HG03103 (cell line): Measurements from ENCODE around the gene ATP10B.
"Not testable (repeated sequence)": the region's sequence is repeated elsewhere in the genome, so short reads cannot be mapped to it uniquely, and the experiment has no call there.

Source experiments
- ATAC-seq: cut with Tn5 transposase; IDR thresholded peaks from one replicate; pipeline ENCODE4 v1.9.1; 2021; ENCODE audit warnings: low read depth; ENCODE audit not compliant: unreplicated experiment

Gene ATP10B

GRCh38 chr5:160824301-160825001 lies 27.6 kb downstream of the ATP10B start:
- ATAC-seq, result no peak

DNA sequence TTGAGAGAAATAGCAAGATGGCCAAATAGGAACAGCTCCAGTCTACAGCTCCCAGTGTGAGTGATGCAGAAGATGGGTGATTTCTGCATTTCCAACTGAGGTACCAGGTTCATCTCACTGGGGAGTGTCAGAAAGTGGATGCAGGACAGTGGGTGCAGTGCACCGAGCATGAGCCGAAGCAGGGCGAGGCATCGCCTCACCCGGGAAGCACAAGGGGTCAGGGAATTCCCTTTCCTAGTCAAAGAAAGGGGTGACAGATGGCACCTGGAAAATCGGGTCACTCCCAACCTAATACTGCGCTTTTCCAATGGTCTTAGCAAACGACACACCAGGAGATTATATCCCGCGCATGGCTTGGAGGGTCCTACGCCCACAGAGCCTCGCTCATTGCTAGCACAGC lies 39.0 kb downstream of the ATP10B start:
- ATAC-seq, result not testable (repeated sequence)

DNA sequence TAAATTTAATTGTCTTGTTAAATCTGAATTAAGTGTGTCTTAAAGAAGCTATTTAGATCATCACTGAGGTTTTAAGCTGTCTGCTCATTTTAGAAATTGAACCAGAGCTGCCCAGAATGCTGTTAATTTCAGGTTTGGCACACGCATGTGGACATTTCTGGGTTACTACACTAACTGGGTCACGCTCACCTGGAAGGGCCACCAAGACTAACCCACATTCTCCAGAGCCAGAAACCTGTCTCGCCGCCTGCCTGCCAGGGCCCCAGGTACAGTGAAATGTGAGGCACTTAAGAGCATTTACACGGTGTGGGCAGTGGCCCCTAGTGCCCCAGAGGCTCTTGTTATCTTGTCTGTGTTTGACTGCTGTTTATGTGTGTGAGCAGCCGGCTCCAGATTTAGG lies 46.6 kb downstream of the ATP10B start:
- no peak for ATAC-seq

- ATAC-seq, result no peak
These were observed 49.4 kb downstream of the ATP10B start for GRCh38 chr5:160802592-160802991.

DNA sequence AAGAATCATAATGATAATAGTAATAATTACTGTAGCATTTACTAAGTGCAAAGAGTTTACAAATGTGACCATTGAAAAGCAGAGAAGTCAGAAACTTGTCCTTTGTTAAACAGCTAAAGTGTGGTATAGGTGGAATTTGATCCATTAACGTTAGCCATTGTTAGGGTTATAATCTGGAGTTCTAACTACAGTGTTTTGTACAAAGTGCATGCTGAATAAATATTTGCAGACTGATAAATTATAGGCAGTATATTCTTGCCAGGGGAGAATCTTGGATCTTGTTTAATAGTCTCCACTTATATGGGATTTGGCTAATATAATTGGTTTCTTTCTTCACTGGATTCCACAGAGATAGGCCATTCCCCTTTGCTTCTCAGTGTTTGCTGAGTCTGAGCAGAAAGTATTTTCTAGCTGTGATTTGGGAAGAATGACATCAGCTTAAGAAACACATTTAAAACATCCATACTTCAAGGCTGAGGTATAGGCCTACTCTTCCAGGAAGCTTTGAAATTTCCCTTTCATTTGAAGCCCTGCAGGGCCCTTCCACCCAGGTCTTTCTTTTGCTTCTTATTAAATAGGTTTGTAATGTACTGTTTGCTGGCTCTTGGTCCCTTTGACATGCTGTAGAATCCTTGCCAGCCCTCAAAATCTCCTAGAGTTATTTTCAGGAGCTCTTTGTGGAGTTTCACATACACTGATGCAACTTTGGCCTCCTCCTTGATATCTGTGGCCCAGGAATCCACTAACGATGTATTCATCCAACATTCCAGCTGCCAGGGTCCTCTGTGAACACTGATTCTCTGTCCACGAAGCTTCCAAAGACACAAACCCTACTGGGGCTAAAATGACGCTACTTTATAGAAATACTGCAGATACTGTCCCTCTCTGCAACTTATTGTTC lies 51.4 kb downstream of the ATP10B start:
- no peak for ATAC-seq

DNA sequence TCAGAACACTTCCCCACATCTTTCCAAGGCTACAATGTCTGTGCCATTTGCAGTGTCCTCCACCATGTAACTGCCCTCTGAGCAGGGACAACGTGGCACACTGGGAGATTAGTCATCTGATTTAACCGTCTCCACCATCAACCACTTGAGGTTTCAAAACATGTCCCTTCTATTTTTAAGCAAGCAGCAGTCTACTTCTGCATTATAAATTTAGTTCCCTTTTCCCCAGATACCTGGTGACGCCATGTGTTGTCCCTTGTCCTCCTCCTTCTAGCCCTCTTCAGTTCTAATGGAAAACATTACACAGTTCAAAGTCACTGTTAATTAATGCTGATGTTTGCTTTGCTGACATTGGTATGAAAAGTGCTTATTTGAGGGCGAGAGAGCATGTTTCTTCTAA lies 52.8 kb downstream of the ATP10B start:
- peak; percentile 59 for ATAC-seq

DNA sequence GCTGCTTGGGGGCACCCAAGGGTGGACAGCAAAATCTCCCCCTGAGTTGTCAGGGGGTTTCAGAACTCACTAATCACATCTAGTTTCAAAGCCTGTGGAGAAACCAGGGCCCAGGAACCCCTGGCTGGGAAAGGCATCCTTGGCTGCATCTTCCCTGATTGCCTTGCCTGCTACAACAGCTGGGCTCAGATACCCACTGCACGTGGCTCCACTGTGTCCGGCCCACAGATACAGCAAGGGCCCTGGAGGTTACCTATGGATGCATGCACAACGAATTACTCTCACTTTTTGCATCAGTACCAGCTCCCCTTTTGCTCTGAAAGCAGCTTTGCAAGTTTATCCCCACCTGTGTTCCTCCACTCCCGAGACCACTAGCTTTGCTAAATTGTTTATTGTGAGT lies 55.0 kb downstream of the ATP10B start:
- no peak for ATAC-seq

DNA sequence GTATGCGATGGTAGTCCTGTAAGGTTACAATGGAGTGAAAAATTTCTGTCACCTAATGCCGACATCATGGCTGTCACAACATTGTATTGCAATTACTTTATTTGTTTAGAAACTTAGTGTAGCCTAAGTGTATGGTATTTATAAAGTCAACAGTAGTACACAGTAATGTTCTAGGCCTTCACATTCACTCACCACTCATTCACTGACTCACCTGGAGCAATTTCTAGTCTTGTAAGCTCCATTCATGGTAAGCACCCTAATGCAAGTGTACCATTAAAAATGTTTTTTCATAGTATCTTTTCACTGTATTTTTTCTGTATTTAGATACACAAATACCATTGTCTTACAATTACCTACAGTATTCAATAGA lies 58.5 kb downstream of the ATP10B start:
- ATAC-seq, result no peak

GRCh38 chr5:160792732-160793529 lies 59.1 kb downstream of the ATP10B start:
- no peak for ATAC-seq

GRCh38 chr5:160792281-160792680 lies 59.7 kb downstream of the ATP10B start:
- no peak for ATAC-seq

DNA sequence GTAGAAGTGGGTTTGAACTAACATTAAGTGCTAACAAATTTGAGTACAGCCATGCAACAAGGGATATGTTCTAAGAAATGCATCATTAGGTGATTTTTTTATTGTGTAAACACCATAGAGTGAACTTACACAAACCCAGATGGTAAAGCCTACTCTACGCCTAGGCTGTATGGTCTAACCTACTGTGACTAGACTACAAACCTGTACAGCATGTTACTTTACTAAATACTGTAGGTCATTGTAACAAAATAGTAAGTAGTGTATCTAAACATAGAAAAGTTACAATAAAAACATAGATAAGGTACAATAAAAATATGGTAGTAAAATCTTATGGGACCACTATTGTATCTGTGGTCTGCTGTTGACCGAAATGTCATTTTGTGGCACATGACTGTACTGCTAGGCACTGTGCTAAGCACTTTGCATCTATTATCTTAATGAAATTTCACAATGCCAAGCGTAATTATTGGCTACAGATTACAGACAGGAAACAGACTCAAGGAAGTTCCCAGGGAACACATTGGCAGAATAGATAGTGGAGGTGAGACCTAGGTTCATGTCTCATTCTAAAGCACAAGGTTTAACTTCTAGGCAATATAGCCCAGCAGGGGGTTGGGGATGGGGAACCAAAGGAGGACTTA lies 62.7 kb downstream of the ATP10B start:
- ATAC-seq, result no peak

DNA sequence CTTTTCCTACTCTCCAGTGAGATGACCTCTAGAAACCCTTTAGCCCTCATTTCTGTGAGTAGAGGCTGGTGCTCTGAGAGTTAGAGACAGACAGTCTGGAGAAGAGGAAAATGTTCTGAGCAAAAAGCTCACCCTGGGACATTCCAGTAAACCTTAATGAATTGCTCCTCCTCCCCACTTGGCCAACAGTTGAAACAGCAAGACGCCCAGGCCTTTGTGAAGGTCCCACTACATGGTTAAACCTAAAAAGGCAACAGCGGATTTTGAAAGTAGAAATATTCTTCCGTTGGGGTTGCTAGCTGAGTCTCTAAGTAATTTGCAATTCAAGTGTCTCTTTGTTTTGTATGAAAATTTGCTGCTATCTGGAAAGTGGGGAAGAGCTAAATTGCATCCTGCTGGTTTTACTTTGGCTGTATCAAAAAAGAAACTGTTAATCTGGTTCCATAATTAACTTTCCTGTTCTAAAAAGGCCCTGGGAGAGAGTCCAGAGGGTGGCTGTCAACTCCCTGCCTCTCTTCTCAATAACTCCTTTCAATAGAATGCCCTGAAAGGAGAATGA lies 63.8 kb downstream of the ATP10B start:
- ATAC-seq, result no peak

GRCh38 chr5:160787240-160787639 lies 64.8 kb downstream of the ATP10B start:
- ATAC-seq, result no peak

DNA sequence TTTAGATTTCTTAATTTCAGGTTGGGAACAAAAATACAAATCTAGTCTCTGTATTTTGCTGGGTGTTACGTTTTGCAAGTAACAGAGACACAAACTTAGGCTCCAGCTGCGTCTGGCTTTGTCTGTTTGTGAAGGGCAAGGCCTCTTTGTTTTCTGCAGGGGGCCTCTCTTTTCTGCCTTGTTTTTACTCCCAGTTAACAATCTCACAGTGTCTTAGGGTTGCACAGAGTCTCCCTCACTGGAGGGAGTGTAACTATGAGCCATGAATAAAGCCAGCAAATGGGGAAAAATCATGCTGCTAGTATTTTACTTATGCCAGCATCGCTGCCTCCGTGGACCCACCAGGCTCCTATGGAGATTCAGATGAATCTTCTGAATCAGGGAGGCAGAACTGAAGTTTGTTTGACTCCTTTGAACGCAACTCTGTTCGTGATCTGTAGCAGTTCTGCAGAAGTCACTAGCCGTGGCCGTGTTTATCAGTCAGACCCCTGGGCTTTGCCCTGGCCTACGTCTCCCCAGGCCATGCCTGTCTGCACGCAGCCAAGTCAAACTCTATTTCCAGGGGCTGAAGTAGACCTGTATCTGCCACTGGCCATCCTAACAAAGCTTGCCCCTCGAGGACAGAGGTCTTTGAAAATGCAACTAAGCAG lies 77.2 kb downstream of the ATP10B start:
- no peak for ATAC-seq

DNA sequence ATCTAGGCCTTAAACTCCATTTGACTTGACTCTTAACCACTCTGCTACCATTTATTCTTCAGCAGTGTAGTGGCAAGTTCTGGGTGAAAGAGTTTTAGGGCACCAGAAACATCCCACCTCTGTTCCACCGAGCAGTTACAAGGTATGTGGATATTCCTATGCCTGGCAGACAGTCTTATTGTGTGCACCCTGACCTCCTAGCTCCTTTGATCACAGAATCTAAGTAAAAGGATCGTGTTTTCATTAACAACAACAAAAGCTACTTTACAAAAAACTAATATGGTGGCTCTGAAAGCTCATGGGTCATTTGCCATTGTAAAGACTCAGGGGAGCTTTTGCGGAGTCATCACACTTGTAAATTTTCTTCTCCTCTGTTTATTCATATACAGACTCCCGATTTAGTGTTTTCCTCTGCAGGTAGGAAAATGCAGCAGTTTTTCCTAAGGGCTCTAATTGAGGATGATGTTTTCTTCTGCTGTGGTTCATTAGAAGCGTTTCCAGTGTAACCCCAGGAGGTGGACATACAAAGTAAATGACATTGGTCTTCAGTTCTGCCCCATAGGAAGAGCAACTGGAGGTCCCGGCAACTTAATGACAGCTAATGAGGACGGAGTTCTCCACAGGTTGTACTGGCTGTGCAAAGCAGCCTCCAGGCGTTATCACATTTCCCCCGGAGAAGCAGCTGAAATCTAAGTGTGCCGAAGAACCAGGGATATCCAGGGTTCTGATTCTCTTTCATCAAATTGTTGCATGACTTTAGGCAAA lies 78.2 kb downstream of the ATP10B start:
- no peak for ATAC-seq

DNA sequence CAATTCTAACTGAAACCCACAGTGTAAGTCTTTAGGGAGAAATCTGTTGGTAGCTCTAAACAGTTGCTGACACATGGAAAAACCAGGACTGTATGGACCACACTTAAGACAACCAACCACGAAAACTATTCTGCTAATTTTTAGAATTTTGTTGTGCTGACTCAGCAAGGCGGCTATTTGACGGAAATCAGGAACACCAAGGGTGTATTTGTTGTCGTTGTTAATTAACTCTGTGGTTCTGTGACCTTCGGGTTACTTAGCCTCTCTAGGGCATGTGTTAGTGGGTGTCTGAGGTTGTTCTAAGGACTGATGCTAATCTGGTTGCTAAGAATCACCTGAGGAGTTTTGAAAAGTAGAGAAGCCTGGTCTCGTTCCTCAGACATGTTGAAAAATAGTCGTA lies 79.2 kb downstream of the ATP10B start:
- no peak for ATAC-seq

DNA sequence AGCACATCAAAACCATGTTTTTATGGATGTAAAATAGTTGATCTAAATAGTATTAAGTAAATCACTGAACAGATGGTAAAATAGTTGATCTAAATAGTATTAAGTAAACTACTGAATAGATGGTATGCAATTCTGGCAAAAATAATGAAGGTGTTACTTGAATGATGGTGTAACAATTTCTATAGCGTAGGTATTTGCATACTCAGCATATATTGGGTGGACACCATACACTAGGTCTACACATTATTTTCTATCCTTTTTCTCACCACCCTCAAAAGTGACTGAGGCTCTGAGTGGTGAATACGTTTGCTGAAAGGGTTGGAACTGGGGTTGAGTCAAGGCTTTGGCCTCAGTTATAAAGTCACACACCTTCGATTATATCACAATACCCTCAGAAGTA lies 81.3 kb downstream of the ATP10B start:
- ATAC-seq, result no peak

DNA sequence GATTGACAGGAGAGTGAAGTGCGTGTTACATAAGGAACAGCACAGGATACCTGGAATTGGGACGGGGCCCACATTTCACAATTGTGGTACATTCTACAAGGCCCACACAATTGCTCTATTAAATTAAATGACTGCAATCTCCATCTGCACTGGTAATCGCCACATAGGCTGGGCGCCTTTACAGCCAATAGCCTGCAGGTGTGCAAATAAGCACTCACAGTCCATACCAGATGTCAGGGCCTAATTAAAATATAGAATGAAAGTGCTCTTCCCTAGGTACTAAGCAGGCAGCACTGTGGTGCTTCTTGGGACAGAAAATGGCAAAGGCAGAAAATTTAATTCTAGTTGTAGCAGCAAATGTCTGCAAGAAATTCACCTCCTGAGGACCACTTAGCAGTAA lies 82.7 kb downstream of the ATP10B start:
- ATAC-seq, result no peak

GRCh38 chr5:160767062-160767461 lies 84.9 kb downstream of the ATP10B start:
- no peak for ATAC-seq
